Spleen (tissue), 11 donors: Measurements from ENCODE around the gene ABCC12. TPM values are rescaled to one million over a fixed set of nuclear protein-coding genes. Genes with fewer than 3 reads are reported as not detected.

Source experiments
- DNase-seq: peaks from one replicate; pipeline ENCODE4 v3.0.0-alpha.2; 2020
- H3K27ac ChIP-seq, 8 donors: fragments of 200-600 bp; sonication (generic) in 7 of 8; 1 replicate in 4 of 8; 2 replicates in 4 of 8; pipeline versions ENCODE4 v1.5.0 to v1.8.0; 2016 to 2021; ENCODE audit warnings: inconsistent platforms in 4 of 8, mild to moderate bottlenecking in 4 of 8, moderate library complexity in 1 of 8
- H3K27me3 ChIP-seq, 7 donors: fragments of 200-600 bp; sonication (generic) in 6 of 7; replicated peaks in 1 of 7; 1 replicate in 4 of 7; 2 replicates in 3 of 7; pipeline versions ENCODE4 v1.5.0 to v1.8.0; 2016 to 2021; ENCODE audit warnings: inconsistent platforms in 3 of 7, mild to moderate bottlenecking in 1 of 7
- H3K36me3 ChIP-seq, 6 donors: fragments of 200-600 bp; sonication (generic) in 5 of 6; 1 replicate in 4 of 6; 2 replicates in 2 of 6; pipeline versions ENCODE4 v1.5.0 to v1.8.0; 2016 to 2021; ENCODE audit warnings: inconsistent platforms in 2 of 6
- H3K4me1 ChIP-seq, 6 donors: fragments of 200-600 bp; sonication (generic) in 5 of 6; 1 replicate in 3 of 6; 2 replicates in 3 of 6; pipeline versions ENCODE4 v1.5.0 to v1.8.0; 2016 to 2021; ENCODE audit warnings: inconsistent platforms in 3 of 6
- H3K4me3 ChIP-seq, 8 donors: fragments of 200-600 bp; sonication (generic) in 7 of 8; 1 replicate in 4 of 8; 2 replicates in 4 of 8; pipeline versions ENCODE4 v1.5.0 to v1.8.0; 2016 to 2021; ENCODE audit warnings: inconsistent platforms in 4 of 8, mild to moderate bottlenecking in 4 of 8, moderate library complexity in 2 of 8
- H3K9me3 ChIP-seq, 8 donors: fragments of 200-600 bp; sonication (generic) in 7 of 8; 1 replicate in 4 of 8; 2 replicates in 4 of 8; pipeline versions ENCODE4 v1.5.0 to v1.8.0; 2016 to 2021; ENCODE audit warnings: inconsistent platforms in 4 of 8
- CTCF ChIP-seq, 11 experiments: fragments of 200-600 bp in 7 of 11; fragments of 450-650 bp in 4 of 11; sonication (generic) in 4 of 11; IDR thresholded peaks in 8 of 11; conservative IDR thresholded peaks in 3 of 11; 1 replicate in 7 of 11; 2 replicates in 4 of 11; pipeline versions ENCODE4 v1.4.0 to v1.8.0; 2016 to 2021; ENCODE audit warnings: antibody characterized with exemption in 11 of 11, inconsistent platforms in 4 of 11, mild to moderate bottlenecking in 1 of 11
- POLR2A ChIP-seq, 3 donors: fragments of 450-650 bp; IDR thresholded peaks; one replicate each; pipeline ENCODE4 v1.5.1; 2017; ENCODE audit warnings: antibody characterized with exemption in 3 of 3, mild to moderate bottlenecking in 1 of 3
- POLR2AphosphoS5 ChIP-seq, 3 donors: sonication (generic); formaldehyde crosslinking; IDR thresholded peaks; one replicate each; pipeline ENCODE4 v1.5.1; 2017; ENCODE audit warnings: antibody characterized with exemption in 3 of 3
- WGBS, 5 donors: extraction: QIAGEN DNeasy Blood & Tissue Kit in 3 of 5; methylation state at CpG; one replicate each; pipeline versions ENCODE4 v1.1.5 to v1.1.7; 2013 to 2018; 5-methylcytosine and 5-hydroxymethylcytosine counted together
- intact Hi-C: fragments of 100-400 bp; cut with DNase I; formaldehyde crosslinking; loops from one replicate; pipeline ENCODE4 v1.15.0; 2023; ENCODE audit warnings: low total_unique reads
- polyA plus RNA-seq, 3 donors: library from polyadenylated mRNA; stranded (reverse); fragments of 200-250 nt; gene quantifications; one replicate each; pipeline ENCODE4 v1.2.1, GENCODE V29; 2013
- total RNA-seq, 7 donors: library from RNA; depleted of rRNA in 3 of 7; stranded (reverse); fragments of >200 nt in 3 of 7; fragmentation: NEBNext Ultra II Directional in 4 of 7; extraction: Animal tissue kit (Norgen Biotek cat#: 25700) in 4 of 7; gene quantifications; one replicate each; pipeline versions ENCODE4 v1.1.0 to v1.2.1, GENCODE V29; 2016 to 2021
- donor health status: healthy with polysubstance abuse.
- donor health status: DM: no; HTN: no; CAD: no; lungs with moderate emphysema.
- donor health status: DM: no; HTN: no; CAD: no.
- donor health status: Bipolar disorder and iron deficiency.
- donor health status: healthy.
- donor health status: DM: no; HTN: no; CAD: no.
- donor health status: DM: yes; HTN: yes; CAD: no.

Gene ABCC12
- total and polyA plus RNA-seq, 10 donors = not detected

- Histone ChIP-seq H3K4me1 (peaks cover 0 to 39% (median 11%) of the 10 kb centered on the region in 6 donors), H3K36me3 (no peaks in the 10 kb centered on the region), H3K27me3 (no peaks in the 10 kb centered on the region), H3K9me3 (no peaks in the 10 kb centered on the region), H3K27ac (peak overlapping the region in 4 of 8 donors; percentile 2 to 89 (median 65)), H3K4me3 (no peak overlapping the region)
- WGBS, 5 donors = 21 to 32% (median 30%) methylated on average over 16 of the region's 16 CpGs
- TF ChIP-seq CTCF (IDR thresholded peaks at IDR 0.05 in 8 of 11, conservative IDR thresholded peaks at IDR 0.05 in 3 of 11) (peak; percentile 78 to 96 (median 89)), POLR2AphosphoS5 (IDR thresholded peaks at IDR 0.05) (peak in 1 of 3 donors; percentile 33), POLR2A (IDR thresholded peaks at IDR 0.05) (no peak)
- peak; percentile 92 for DNase-seq
- intact Hi-C loops = loop anchor here (10.0 kb wide), 2 partner anchors 460 to 1610 kb away; no protein-coding TSS in a partner anchor
Measured at GRCh38 chr16:48164907-48165715, 9.3 kb upstream of the ABCC12 start.

- Histone ChIP-seq H3K27me3 (no peaks in the 10 kb centered on the region), H3K4me1 (peaks cover 0 to 31% (median 11%) of the 10 kb centered on the region in 6 donors), H3K27ac (no peak overlapping the region), H3K4me3 (no peak overlapping the region), H3K36me3 (no peaks in the 10 kb centered on the region), H3K9me3 (no peaks in the 10 kb centered on the region)
- no peak for DNase-seq
- WGBS, 5 donors = 80 to 89% (median 87%) methylated on average over 9 of the region's 9 CpGs
- intact Hi-C loops = loop anchor here (10.0 kb wide), 2 partner anchors 462 to 1608 kb away; no protein-coding TSS in a partner anchor
- TF ChIP-seq CTCF (IDR thresholded peaks at IDR 0.05 in 8 of 11, conservative IDR thresholded peaks at IDR 0.05 in 3 of 11) = no peak
- no peak for TF ChIP-seq POLR2AphosphoS5 (IDR thresholded peaks at IDR 0.05)
- no peak for TF ChIP-seq POLR2A (IDR thresholded peaks at IDR 0.05)
Measured at GRCh38 chr16:48162839-48163410, 7.1 kb upstream of the ABCC12 start.

- intact Hi-C loops = loop anchor here (10.0 kb wide), 2 partner anchors 463 to 1607 kb away; no protein-coding TSS in a partner anchor
Measured at GRCh38 chr16:48161906-48162305, 6.1 kb upstream of the ABCC12 start.

More at GRCh38 chr16:48161906-48162305, 6.1 kb upstream of the ABCC12 start:
- WGBS, 5 donors = 67 to 89% (median 69%) methylated on average over 4 of the region's 4 CpGs
- Histone ChIP-seq H3K4me3 (no peak overlapping the region), H3K4me1 (peaks cover 0 to 23% (median 12%) of the 10 kb centered on the region in 6 donors), H3K27me3 (peaks cover 0 to 4% (median 0%) of the 10 kb centered on the region in 7 donors), H3K9me3 (no peaks in the 10 kb centered on the region), H3K27ac (no peak overlapping the region), H3K36me3 (no peaks in the 10 kb centered on the region)
- TF ChIP-seq POLR2AphosphoS5 (IDR thresholded peaks at IDR 0.05) (no peak), POLR2A (IDR thresholded peaks at IDR 0.05) (no peak), CTCF (IDR thresholded peaks at IDR 0.05 in 8 of 11, conservative IDR thresholded peaks at IDR 0.05 in 3 of 11) (no peak)
- DNase-seq = no peak
